H1 (cell line): Measurements from ENCODE around the gene GCSAM. TPM values are rescaled to one million over a fixed set of nuclear protein-coding genes. Genes with fewer than 3 reads are reported as not detected.

Experiments used
- BRCA1 ChIP-seq: IDR thresholded peaks from 2 replicates; pipeline ENCODE4 v1.6.1; 2012; ENCODE audit warnings: low read depth, low read length, improper control_type of control experiment
- CHD7 ChIP-seq: fragments of 300-600 bp; sonication (generic); IDR thresholded peaks from 2 replicates; pipeline ENCODE4 v1.7.1; 2012; ENCODE audit warnings: low read length, moderate library complexity, mild to moderate bottlenecking, inconsistent platforms; ENCODE audit not compliant: insufficient replicate concordance
- E2F6 ChIP-seq: IDR thresholded peaks from 2 replicates; pipeline ENCODE4 v1.6.1; 2012; ENCODE audit warnings: inconsistent platforms
- HDAC2 ChIP-seq, 2 experiments: fragments of 300-600 bp in 1 of 2; sonication (generic) in 1 of 2; IDR thresholded peaks; 2 replicates each; pipeline ENCODE4 v1.6.1; 2011 to 2012; ENCODE audit warnings: low read depth in 2 of 2, low read length in 2 of 2, mild to moderate bottlenecking in 2 of 2, moderate library complexity in 2 of 2, borderline replicate concordance in 1 of 2, inconsistent platforms in 1 of 2
- KDM4A ChIP-seq: IDR thresholded peaks from one replicate; pipeline ENCODE4 v1.7.1; 2012; ENCODE audit warnings: low read depth, mild to moderate bottlenecking, moderate library complexity, low read length, inconsistent platforms; ENCODE audit not compliant: severe bottlenecking
- NRF1 ChIP-seq: IDR thresholded peaks from 2 replicates; pipeline ENCODE4 v1.6.1; 2011; ENCODE audit warnings: mild to moderate bottlenecking, low read depth, low read length, improper control_type of control experiment
- RNF2 ChIP-seq: fragments of 200-900, 300-1000 bp; sonication (generic); IDR thresholded peaks from 2 replicates; pipeline ENCODE4 v1.7.1; 2016; ENCODE audit warnings: borderline replicate concordance, low read depth, mild to moderate bottlenecking, antibody characterized with exemption, low read length; ENCODE audit not compliant: poor library complexity, severe bottlenecking; ENCODE audit errors: missing control alignments
- TBP ChIP-seq: IDR thresholded peaks from 2 replicates; pipeline ENCODE4 v1.6.1; 2011; ENCODE audit warnings: low read depth, low read length, improper control_type of control experiment
- polyA plus RNA-seq, 7 experiments: library from polyadenylated mRNA; depleted of rRNA in 3 of 7; stranded (reverse) in 5 of 7; unstranded in 2 of 7; fragments of >200 nt in 5 of 7; fragments of 200-250 nt in 2 of 7; gene quantifications; 1 replicate in 5 of 7; 2 replicates in 1 of 7; 4 replicates in 1 of 7; pipeline versions ENCODE4 v1.2.1 to v1.2.3, GENCODE V29; 2011 to 2013; ENCODE audit warnings: missing spikeins in 2 of 7, mixed read lengths in 2 of 7
- total RNA-seq: library from RNA; stranded (reverse); fragmentation: NEBNext Ultra II Directional; extraction: Animal tissue kit (Norgen Biotek cat#: 25700); gene quantifications from 2 replicates; pipeline ENCODE4 v1.2.1, GENCODE V29; 2021

GCSAM gene
- total and polyA plus RNA-seq, 2 of the 8 experiments (the other 6 are each of a cell fraction or from before 2014, with no cell fraction given) = not detected

GRCh38 chr3:112086076-112086854 is 46.8 kb downstream of the GCSAM start, which contains the start of gene C3orf52 (continued):
- no peak for TF ChIP-seq CHD7
- no peak for TF ChIP-seq RNF2
- peak in 1 of 2 experiments; percentile 83; a peak in 1 of 4 replicates for TF ChIP-seq HDAC2 (IDR thresholded peaks at IDR 0.05; ENCODE audit: borderline replicate concordance in 1 of 2, low read depth in 2 of 2, low read length in 2 of 2)
- peak; percentile 95 for TF ChIP-seq KDM4A
- TF ChIP-seq TBP = peak; percentile 69
- peak; percentile 90 for TF ChIP-seq E2F6
- no peak for TF ChIP-seq BRCA1
- no peak for TF ChIP-seq NRF1
